Islet of Langerhans (tissue), 1 donor: ENCODE results near the gene BBX.
A peak's percentile ranks its signal among the peaks of the same experiment; 100 is the strongest.
"Not testable (repeated sequence)": the region's sequence is repeated elsewhere in the genome, so short reads cannot be mapped to it uniquely, and the experiment has no call there.

ENCODE experiments used
- FAIRE-seq: peaks from one replicate; lab custom pipeline; 2011; peaks lifted over from hg19 to GRCh38; lab: Jason Lieb, UNC

Gene BBX

DNA sequence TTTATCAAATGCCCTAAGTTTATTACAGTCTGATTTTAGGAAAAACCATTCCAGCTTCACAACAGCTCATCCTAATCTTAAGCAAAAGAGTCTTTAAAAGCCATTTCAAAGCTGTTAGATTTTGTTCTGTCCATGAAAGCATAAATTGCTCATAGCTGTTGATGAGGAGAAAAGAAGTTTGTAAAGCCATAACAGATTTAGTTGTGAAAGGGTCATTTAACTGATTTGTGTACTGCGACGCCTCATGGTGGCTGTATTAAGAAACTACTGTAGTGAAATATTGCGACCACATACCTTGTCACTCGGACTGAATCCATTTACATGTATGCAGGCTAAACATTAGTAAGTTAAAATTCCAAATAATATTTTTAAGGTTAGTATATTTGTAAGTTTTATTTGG is 20.9 kb downstream of the BBX start:
- FAIRE-seq = peak; percentile 60

DNA sequence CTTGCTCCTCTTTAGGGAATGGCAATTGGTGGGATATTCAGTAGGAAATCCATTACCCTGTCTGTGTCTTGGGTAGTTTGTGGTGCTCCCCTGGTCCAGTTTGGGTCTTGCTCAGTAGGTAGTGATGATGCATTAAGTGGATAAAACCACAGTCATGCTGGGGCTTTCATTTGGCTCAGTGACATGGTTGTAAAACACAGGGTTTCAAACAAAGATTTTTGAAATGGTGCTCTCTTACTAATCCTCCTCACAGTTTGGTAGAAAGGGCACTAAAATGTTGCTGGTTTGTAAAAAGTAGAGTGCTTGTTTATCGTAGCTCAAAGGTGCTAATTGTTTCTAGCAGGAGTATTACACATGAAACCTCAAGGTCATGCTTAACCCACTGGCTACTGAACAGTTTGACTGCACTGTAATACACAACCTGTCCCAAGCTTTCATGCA is 22.9 kb downstream of the BBX start:
- FAIRE-seq = peak; percentile 27

DNA sequence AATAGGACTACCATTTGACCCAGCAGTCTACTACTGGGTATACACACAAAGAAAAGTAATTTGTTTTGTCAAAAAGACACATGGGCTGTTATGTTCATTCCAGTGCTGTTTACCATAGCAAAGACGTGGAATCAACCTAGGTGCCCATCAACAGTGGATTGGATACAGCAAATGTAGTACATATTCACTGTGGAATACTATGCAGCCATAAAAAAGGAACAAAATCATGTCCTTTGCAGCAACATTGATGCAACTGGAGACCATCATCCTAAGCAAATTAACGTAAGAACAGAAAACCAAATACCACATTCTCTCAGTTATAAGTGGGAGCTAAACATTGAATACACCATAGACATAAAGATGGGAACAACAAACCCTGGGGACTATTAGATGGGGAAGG is 25.8 kb downstream of the BBX start:
- FAIRE-seq = no peak

DNA sequence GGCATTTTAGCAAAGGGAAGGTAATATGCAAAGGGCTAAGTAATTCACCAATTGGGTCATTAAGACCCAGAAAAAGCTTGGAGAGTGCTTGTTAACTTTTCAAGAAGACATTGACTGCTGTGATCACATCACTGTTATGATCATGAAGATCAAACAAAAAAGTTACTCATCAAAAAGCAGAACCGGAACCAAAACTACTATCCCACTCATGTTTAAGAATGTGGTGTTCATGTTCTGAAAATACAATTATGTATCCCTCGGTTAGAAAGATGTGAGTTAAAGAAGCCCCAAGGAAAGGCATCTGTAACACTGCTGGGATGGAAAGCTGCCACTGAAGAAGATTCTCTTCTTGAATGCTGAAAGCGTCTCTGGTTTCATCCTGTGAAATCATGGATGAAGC is 32.6 kb downstream of the BBX start:
- no peak for FAIRE-seq

DNA sequence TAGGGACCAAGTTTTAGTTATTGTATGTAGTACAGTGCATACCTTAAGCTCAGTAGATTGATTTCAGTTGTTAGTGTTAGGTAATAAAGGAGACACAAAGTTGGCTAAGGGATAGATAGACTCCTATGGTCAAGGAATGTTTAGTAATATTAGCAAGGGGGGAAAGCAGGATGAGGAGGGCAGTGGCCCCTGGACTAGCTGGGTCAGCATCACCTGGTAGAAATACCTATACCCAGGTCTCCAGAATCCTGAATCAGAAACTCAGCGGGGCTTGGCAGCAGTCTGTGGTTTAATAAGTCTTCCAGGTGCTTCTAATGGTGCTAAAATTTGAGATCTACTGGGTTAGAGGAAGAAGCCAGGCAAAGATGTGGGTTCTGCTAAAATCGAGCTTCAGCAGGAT is 35.0 kb downstream of the BBX start:
- FAIRE-seq = no peak

DNA sequence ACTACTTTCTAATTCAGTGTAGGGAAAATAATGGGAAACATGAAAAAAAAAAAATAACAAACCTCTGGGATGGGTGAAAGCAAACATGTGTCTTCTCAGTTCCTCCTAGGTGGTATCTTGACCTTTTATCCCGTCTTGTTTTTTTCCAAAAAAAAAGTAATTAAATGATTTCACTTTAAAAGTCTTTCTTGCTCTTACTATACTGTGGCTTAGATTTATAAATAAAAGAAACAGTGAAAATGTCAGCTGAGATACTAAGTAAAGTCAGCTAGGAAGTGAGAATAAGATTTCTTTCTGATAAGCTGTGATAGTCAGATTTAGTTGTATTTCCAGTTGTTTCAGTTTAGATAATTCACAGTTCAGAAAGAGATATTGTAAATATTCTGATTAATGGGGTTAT is 37.4 kb downstream of the BBX start:
- no peak for FAIRE-seq

DNA sequence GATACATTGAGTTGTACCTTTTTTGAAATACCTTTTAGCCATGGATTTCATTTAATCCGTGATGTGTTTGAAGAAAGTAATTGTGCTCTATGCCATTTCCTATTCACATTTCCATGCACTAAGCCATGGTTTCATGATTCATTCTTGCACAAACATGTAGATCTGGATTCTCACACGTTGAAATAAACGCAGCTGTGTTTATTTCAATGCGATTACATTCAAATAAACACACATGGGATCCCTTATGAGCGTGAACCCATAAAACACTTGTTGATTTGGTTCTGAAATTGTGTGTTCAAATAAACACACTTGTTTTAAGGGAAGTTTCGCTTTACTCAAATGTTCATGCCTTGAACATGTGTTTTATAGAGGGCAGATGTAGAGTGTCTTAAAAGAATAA is 39.2 kb downstream of the BBX start:
- no peak for FAIRE-seq

DNA sequence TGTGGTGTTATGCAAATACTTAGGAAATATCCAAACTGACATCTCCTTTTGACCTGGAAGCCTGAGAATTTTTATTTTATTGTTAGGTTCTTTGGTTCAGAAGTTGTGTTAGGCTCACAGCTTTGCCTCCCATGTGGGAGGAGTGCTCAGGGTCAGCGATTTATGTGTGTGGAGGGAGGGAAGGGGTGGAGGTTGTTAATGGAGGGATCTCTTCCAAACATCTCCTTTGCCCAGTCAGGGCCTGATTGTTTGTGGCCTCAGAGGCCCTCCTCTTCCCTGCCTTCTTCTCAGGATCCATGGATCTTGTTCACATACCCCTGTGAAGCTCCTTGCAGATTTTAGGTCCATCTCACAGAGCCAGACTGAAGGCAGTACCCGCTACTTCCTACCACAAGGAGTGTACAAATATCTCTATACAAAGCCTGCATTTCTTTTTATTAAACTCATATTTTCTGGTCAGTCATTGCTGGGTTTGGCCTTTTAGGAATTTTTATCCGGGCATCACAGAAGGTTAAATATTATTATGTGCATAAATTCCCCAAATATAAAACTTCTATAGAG is 40.3 kb downstream of the BBX start:
- FAIRE-seq = no peak

DNA sequence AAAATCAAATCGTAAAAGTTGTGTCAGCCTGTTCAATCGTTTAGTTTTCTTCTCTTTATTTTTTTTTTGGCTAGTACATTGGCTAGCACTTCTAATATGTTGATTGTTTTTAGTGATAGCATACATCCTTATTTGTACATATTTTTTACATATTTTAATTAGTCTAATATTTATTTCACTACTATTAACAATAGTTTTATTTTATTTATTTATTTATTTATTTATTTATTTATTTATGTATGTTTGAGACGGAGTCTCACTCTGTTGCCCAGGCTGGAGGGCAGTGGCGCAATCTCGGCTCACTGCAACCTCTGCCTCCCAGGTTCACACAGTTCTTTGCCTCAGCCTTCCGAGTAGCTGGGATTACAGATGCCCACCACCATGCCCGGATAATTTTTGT is 42.5 kb downstream of the BBX start:
- not testable (repeated sequence) for FAIRE-seq

DNA sequence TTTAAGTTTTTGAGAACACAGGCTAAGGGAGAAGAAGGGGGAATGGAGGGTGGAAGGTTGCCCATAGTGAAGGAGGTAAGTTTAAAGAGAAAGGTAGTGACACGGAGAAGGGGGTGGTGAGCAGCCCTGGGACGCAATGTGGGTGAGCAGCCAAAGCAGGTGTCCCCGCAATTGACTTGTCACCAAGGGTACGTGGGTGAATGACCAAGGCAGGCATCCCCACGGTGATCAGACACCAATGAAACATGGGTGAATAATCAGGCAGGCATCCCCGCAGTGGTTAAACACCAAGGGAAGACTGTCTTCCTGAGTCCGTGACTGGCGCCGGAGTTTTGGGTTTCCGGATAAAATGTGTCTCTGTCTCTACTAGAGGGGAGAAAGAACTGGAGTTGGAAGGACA is 48.3 kb downstream of the BBX start:
- FAIRE-seq = not testable (repeated sequence)

DNA sequence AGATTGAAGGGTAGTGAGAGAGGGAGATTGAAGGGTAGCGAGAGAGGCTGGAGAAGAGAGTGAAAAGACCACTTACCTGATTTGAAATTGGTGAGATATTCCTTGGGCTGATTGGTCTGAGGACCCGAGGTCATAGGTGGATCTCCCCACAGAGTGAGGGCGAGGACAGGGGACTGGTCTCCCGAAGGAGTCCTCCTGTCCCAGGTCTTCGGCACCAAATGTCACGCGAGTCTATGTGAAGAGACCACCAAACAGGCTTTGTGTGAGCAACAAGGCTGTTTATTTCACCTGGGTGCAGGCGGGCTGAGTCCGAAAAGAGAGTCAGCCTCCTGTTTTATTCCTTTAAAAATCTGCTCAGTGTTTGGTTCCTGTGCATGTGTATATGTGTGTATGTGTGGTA is 48.7 kb downstream of the BBX start:
- not testable (repeated sequence) for FAIRE-seq

DNA sequence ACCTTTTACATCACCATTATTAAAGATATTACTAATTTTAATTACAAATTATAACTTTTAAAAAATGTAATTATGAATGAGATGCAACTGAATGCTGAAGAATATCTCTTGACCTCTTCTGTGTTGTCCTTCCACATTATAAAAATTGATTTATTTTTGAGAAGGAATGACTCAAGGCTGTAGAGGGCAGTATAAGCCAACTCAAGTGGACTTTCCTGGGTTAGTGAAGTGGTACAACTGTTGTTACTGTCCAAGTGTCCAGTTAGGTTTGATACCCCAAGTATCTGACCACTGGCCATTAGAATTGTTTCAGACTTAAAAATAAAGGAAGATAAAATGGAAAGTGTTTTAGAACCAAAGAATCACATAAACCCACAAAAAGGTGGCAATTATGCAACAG is 51.9 kb downstream of the BBX start:
- peak; percentile 68 for FAIRE-seq

DNA sequence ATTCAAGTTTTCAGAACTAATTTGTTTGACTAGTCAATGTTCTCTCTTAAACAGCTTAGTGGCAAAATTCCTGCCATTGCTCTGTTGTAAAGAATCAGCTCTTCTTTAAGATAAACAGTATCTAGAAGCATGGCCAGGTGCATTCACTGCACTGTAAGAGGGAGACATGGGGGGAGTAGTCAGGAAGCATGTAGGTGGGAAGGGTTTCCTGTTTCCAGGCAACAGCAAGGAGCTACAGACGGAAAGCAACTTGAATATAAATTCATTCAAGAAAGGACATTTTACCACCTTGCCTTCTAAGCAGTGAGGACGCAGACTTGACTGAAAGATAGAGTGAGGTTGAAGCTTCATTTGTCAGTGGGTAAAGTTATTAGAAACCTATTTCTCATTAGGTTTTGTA is 55.3 kb downstream of the BBX start:
- no peak for FAIRE-seq

DNA sequence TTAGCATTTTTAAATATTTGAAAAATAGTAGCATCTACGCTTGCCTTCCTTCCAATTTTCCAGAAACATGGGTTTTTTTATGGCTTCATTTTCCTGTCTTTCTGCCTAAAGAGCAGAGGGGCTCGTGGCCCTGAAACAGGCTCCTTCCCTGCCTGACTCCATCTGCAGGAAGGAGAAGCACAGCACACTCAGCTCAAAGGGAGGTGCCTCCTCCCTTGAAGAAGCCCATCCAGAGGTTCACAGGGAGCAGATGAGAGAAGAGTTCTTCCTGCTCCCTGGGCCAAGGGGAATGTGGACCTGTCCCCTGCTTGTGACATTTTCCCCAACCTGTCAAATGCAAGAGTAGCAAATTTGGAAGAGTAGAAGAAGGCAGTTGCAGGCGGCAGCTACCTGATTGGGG is 55.8 kb downstream of the BBX start:
- no peak for FAIRE-seq

DNA sequence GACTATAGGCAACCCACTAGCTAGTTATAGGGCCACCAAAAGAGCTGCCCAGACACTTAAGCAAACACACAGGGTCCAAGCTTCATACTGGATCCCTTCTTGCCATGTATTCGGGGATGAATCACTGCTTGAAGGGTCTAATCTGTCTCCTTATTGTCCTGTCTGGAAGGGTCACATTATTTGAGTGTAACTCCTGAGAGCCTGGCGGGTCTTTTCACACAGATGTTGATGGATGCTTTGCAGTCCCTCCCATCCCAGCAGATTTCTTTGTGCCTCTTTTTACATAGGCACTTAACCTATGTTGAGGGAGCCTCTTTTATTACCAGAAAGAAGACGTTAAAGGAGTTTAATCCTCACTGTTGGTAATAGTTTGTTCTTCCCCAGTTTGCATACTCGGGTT is 56.6 kb downstream of the BBX start:
- FAIRE-seq = no peak

DNA sequence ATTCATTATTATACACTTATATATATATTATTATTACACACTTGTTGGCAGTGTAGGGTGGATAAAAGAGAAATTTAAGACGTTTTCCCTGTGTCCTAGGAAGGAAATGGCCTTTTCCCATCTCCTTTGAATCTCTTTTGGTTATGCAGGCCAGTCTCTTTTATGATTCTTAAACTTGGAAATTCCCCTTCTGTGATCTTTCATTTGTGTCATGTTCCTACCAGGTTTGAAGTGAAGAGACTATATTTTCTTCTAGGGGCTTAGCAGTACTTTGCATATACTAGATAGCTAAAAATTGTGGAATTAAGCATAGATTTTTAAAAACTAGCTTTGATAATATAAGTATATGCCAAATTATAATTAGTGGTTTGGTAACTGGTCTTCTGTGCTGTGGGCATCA is 58.5 kb downstream of the BBX start:
- no peak for FAIRE-seq

DNA sequence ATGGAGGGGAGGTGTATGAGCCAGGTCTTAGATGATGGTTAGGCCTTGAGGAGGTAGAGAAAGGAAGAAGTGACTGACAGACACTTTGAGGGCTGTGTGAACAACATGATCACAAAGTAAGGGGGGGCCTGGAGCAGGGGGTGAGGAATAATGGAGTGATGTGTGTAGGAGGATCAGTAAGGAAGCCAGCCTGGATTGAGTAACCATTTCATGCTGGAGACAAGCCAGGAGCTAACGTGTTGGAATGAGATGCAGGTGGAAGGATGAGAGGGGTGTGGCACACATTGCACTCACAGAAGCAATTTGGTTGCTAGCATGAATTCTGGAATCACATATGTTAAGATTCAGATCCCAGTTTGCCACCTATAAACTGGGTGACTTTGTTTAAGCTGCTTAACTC is 65.5 kb downstream of the BBX start:
- no peak for FAIRE-seq

DNA sequence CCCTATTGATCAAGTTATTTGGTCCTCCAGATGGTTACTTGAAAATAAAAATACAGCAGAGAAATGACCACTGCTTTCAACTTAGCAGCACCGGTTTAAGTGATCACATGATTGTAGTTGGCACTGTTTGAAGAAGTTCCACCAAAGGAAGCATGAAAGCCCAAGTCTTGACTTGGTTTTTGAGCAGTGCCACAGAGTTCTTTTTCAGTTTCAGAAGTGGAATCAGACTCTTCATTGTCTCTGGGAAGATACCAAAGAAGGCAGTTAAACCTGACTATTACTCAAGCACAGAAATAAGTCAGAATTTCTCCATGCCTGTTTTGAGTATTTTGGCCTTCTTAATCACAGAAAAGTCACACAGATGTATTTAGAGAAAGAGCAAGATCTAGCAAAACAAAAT is 66.7 kb downstream of the BBX start:
- FAIRE-seq = peak; percentile 43

DNA sequence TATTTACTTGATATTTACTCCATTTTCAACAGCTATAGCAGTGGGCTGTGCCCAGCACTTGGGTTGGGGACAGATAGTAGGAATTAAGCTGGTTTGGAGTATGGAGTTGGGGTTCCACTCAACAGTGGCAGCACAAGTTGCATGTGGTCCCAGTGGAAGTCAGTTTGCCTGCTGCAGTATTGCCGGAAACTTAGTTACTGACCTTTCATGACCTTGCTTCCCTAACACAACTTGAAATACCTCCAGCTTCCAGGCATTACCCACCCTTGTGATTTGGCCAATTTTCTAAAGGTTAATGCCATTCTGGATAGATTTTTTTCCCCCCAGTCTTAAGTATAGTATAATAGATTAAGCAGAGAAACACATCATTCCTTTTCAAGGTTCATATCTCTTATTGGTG is 68.0 kb downstream of the BBX start:
- no peak for FAIRE-seq

DNA sequence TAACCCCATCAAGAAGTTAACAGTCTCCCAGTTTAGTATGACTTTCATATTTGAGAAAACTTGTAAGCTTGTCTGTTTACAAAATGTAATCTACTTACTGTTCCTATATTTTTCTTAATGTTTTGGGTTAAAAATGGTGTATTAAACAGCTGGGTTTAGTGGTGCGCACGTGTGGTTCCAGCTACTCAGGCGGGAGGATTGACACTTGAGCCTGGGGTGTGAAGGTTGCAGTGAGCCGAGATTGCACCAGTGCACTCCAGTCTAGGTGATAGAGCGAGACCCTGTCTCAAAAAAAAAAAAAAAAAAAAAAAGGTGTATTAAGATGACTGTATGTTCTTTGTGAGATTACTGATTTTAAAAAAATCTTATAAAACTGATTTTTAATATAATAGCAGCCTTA is 69.3 kb downstream of the BBX start:
- FAIRE-seq = no peak

DNA sequence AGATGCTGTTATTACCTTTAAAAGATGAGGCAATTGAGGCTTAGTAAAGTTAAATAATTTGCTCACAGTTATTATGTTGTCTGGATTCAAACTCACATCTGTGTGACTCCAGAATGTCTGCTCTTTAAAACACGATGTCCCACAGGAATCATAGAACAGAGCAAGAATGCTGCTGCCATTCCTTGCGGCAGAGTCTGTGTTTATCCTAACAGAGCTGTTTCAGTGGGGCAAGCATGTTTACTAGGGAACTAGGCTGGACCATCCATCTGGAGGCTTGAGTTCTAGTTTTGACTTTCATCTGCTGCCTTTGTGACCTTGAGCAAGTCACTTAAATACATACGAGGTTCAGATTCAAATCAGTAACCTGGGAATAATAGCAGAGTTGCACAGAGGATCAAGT is 72.1 kb downstream of the BBX start:
- no peak for FAIRE-seq

DNA sequence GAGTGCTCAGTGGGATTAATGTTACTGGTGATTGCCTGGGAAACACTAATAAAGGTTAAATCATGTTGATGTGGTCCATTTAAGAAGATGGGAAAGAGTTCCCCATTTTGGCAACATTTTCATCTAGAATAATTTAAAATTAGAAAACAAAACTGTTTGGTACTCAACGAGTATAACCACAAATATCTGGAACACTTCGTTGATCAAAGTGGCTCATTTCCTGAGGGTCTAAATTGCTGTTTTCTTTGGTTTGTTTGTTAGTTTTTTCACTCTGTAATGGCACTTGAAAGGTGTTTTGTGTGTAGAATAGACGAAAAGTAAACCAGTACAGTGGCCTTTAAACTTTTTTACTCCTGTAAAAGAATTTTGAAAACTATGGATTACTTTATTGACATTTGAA is 73.9 kb downstream of the BBX start:
- no peak for FAIRE-seq

DNA sequence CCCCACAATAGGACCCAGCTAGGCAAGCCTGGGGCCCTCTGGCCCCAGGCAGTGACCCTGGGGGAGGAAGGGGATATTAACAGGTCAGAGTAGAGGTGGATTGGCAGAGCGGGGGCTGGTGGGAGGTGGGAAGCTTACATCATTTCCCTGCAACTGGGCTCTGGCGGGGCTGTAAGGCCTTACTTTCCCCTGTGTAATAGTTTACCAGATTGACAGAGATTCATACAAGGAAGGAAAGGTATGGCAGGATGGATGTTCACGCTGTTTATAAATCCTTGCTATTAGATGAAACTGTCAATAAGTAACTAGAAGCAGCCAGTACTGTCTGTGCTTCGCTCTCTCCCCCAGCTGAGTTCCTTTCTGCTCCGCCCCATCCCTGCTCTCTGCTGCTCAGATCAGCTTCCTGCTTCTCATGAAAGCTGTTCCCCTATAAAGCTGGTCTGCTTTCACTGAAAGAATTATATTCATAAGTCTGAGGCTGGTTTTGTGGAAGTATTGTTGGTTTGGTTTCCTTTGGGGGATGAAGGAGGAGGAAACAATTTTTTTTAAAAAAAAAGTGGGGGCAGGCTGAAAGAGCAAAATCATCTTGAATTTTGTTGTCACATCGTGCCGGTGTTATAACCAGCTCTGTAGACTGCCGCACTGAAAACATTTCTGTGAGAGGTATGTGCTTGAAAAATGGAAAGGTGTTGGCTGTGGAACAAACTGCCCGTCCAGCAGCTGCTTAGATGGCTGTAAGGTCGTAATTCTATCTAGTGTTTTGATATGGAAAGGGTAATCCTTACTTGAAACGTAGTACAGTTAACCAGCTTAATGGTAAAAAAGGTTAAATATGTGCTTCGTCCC is 76.4 kb downstream of the BBX start:
- FAIRE-seq = peak; percentile 76

DNA sequence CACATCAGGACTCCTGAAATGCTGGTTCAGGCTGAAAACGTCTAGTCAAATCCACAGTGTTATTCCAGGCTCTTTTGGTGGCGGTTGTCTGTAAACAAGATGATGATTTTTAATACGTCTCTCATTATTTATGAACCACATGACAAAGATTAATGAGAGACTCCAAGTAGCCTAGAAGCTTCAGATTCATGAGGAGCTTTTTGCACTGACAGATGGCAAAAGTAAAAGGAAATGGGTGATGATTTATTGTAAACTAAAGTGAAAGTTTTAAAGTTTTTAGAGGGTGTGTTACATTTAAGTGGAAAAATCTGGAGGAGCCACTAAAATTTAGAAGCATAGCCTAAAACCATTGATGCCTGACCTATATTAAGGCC is 77.0 kb downstream of the BBX start:
- FAIRE-seq = peak; percentile 36
